ENCODE results near the gene TRIP13. TPM values are rescaled to one million over a fixed set of nuclear protein-coding genes. Genes with fewer than 3 reads are reported as not detected.
"Not testable (repeated sequence)": the region's sequence is repeated elsewhere in the genome, so short reads cannot be mapped to it uniquely, and the experiment has no call there.

TRIP13 gene
- total and polyA plus RNA-seq, 7 donors = 0.39 to 2.9 (median 0.81) TPM

GRCh38 chr5:934381-934967, 41.8 kb downstream of the TRIP13 start:
- H3K27ac ChIP-seq; H3K36me3 ChIP-seq (ENCODE audit: insufficient read depth in 1 of 2, low read depth in 1 of 2); intact Hi-C loops (cut with DNase I); H3K4me3 ChIP-seq; H3K27me3 ChIP-seq (ENCODE audit: insufficient read depth in 3 of 3, low read length in 2 of 3); H3K9me3 ChIP-seq; H3K4me1 ChIP-seq; ATAC-seq; DNase-seq: not testable (repeated sequence)
- WGBS, 3 donors = 85 to 90% (median 86%) methylated on average over 3 of the region's 3 CpGs
- TF ChIP-seq, protein P1, sequence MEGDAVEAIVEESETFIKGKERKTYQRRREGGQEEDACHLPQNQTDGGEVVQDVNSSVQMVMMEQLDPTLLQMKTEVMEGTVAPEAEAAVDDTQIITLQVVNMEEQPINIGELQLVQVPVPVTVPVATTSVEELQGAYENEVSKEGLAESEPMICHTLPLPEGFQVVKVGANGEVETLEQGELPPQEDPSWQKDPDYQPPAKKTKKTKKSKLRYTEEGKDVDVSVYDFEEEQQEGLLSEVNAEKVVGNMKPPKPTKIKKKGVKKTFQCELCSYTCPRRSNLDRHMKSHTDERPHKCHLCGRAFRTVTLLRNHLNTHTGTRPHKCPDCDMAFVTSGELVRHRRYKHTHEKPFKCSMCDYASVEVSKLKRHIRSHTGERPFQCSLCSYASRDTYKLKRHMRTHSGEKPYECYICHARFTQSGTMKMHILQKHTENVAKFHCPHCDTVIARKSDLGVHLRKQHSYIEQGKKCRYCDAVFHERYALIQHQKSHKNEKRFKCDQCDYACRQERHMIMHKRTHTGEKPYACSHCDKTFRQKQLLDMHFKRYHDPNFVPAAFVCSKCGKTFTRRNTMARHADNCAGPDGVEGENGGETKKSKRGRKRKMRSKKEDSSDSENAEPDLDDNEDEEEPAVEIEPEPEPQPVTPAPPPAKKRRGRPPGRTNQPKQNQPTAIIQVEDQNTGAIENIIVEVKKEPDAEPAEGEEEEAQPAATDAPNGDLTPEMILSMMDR (IDR thresholded peaks at IDR 0.05) = peak; percentile 5

GRCh38 chr5:935510-936084, 42.9 kb downstream of the TRIP13 start:
- intact Hi-C loops (cut with DNase I) = no loop called here
- ATAC-seq = no peak
- 85 to 89% (median 86%) methylated on average over 5 of the region's 5 CpGs for WGBS, 3 donors

DNA sequence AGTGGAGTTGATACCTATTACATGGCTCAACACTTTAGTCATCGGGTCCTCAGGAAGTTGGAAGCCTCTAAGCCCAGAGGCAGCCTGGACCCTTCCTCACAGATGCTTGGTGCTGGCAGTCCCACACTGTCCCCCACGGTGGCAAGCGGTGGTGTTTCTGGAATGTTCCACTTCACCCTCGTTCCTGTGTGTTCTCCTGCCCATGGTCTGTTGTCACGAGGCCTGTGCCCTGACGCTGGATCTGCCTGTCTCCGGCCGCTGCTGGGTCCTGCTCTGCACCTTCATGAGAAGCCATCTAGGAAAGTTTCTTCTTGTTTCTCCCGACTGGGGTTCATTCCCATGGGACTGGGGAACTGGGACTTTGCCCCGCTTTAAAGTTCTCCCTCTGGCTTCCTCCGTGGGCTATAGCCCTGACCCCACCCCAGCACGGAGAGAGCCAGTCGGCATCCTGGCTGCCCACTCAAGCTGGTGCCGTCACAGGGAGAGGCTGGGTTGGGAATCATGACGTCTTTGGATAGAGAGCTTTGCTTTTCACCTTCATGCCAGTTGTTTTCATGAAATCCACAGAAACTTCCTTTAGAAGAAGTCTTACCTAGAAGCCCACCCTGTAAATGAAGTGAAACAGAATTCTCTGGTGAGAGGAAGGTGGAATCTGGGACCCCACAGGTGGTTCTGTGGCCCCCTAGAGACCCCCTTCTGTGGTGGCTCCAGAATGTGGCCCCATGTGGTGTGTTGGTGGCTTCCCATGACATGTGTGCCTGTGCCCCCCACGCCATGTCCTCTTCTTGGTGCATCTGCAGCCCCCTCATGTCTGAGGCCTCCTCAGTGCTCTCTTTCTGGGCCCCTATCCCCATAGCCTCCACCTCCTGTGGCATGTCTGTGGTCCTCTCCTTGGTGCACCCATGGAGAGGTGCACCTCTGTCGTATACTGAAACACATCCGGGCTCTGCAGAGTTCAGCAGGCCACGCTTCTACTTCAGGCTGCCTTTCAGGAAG, 43.8 kb downstream of the TRIP13 start:
- ATAC-seq (no peak), DNase-seq (peak in 1 of 2 donors; percentile 39)
- Histone ChIP-seq H3K36me3 (ENCODE audit: insufficient read depth in 1 of 2, low read depth in 1 of 2) (no peaks in the 10 kb centered on the region), H3K4me1 (no peaks in the 10 kb centered on the region), H3K27me3 (ENCODE audit: insufficient read depth in 3 of 3, low read length in 2 of 3) (peaks cover 0 to 5% (median 0%) of the 10 kb centered on the region in 3 donors), H3K27ac (no peak overlapping the region), H3K4me3 (no peak overlapping the region), H3K9me3 (no peaks in the 10 kb centered on the region)
- 81 to 89% (median 85%) methylated on average over 19 of the region's 19 CpGs for WGBS, 3 donors
- TF ChIP-seq, protein P1 (IDR thresholded peaks at IDR 0.05) = no peak
- intact Hi-C loops (cut with DNase I) = no loop called here

More at GRCh38 chr5:935510-936084, 42.9 kb downstream of the TRIP13 start:
- Histone ChIP-seq H3K4me3 (no peak overlapping the region), H3K27ac (no peak overlapping the region), H3K4me1 (no peaks in the 10 kb centered on the region), H3K36me3 (ENCODE audit: insufficient read depth in 1 of 2, low read depth in 1 of 2) (no peaks in the 10 kb centered on the region), H3K27me3 (ENCODE audit: insufficient read depth in 3 of 3, low read length in 2 of 3) (peaks cover 0 to 5% (median 0%) of the 10 kb centered on the region in 3 donors), H3K9me3 (no peaks in the 10 kb centered on the region)
- TF ChIP-seq, protein P1 (IDR thresholded peaks at IDR 0.05) = no peak
- DNase-seq = no peak

GRCh38 chr5:937151-937924, 44.7 kb downstream of the TRIP13 start:
- TF ChIP-seq, protein P1 (IDR thresholded peaks at IDR 0.05) = no peak
- 88 to 93% (median 91%) methylated on average over 14 of the region's 14 CpGs for WGBS, 3 donors
- Histone ChIP-seq H3K4me3 (no peak overlapping the region), H3K9me3 (no peaks in the 10 kb centered on the region), H3K36me3 (ENCODE audit: insufficient read depth in 1 of 2, low read depth in 1 of 2) (no peaks in the 10 kb centered on the region), H3K27ac (no peak overlapping the region), H3K27me3 (ENCODE audit: insufficient read depth in 3 of 3, low read length in 2 of 3) (peaks cover 0 to 6% (median 0%) of the 10 kb centered on the region in 3 donors), H3K4me1 (no peaks in the 10 kb centered on the region)
- intact Hi-C loops (cut with DNase I) = no loop called here
- DNase-seq = no peak
- ATAC-seq = no peak

All from psoas muscle (tissue), 8 donors.